HCT116 (cell line): ENCODE measurements around the gene CACNA1E. TPM values are rescaled to one million over a fixed set of nuclear protein-coding genes. Genes with fewer than 3 reads are reported as not detected.

Source experiments
- ATAC-seq: fragments of 200-7000 bp; cut with Tn5 transposase; 2 replicates; pipeline ENCODE4 v1.9.1; 2020; ENCODE audit warnings: mild to moderate bottlenecking, moderate library complexity
- BruUV-seq: library from RNA; stranded (reverse); fragments of 400-500 nt; replicated peaks from 2 replicates; lab custom pipeline; 2021; lab: Mats Ljungman, UMichigan
- CTCF ChIA-PET: fragments of 300-600 bp; sonication (Branson Sonifier 250); formaldehyde crosslinking; loops from one replicate; lab custom pipeline; 2021; ENCODE audit warnings: antibody characterized with exemption; lab: Charles Lee
- POLR2A ChIA-PET: fragments of 300-600, 350-600 bp; sonication (Branson Sonifier 250); formaldehyde crosslinking; loops from one replicate; lab custom pipeline; 2021; ENCODE audit warnings: antibody characterized with exemption; lab: Charles Lee
- RAD21 ChIA-PET, 2 experiments: fragments of 300-600 bp; sonication (Branson Sonifier 250); formaldehyde crosslinking; loops; one replicate each; lab custom pipeline; 2023; ENCODE audit warnings: low total read pairs in 2 of 2; ENCODE audit not compliant: uncharacterized antibody in 2 of 2, unreplicated experiment in 2 of 2, low non-redundant PET in 1 of 2; lab: Charles Lee
- DNase-seq: peaks from one replicate; pipeline ENCODE4 v3.0.0-alpha.2; 2010; ENCODE audit warnings: low read depth, low spot score
- H2AFZ ChIP-seq: fragments of 200-600 bp; shearing (Covaris generic), sonication (generic); 2 replicates; pipeline ENCODE4 v1.6.1; 2017; ENCODE audit warnings: low read depth, mixed run types, mixed read lengths, antibody characterized with exemption, low read length; ENCODE audit not compliant: poor library complexity, severe bottlenecking
- H3K27ac ChIP-seq: 2 replicates; pipeline ENCODE4 v1.5.1; 2012; ENCODE audit warnings: low read depth, low read length
- H3K27me3 ChIP-seq: fragments of 200-600 bp; sonication (generic); 2 replicates; pipeline ENCODE4 v1.6.1; 2016; ENCODE audit warnings: mixed run types, low read length, mixed read lengths; ENCODE audit not compliant: insufficient read depth
- H3K36me3 ChIP-seq, 2 experiments: fragments of 200-500 bp in 1 of 2; fragments of 200-600 bp in 1 of 2; sonication (Bioruptor generic) in 1 of 2; sonication (generic) in 1 of 2; 2 replicates each; pipeline versions ENCODE4 v1.5.1 to v1.6.1; 2014 to 2016; ENCODE audit warnings: low read length in 2 of 2, inconsistent platforms in 1 of 2, mixed read lengths in 1 of 2, mixed run types in 1 of 2; ENCODE audit not compliant: insufficient read depth in 2 of 2, control insufficient read depth in 1 of 2
- H3K4me1 ChIP-seq, 2 experiments: fragments of 200-600 bp in 1 of 2; sonication (generic) in 1 of 2; 2 replicates each; pipeline versions ENCODE4 v1.5.1 to v1.6.1; 2012 to 2017; ENCODE audit warnings: low read length in 2 of 2, inconsistent platforms in 1 of 2, mild to moderate bottlenecking in 1 of 2, mixed read lengths in 1 of 2, mixed run types in 1 of 2, moderate library complexity in 1 of 2; ENCODE audit not compliant: insufficient read depth in 2 of 2, control insufficient read depth in 1 of 2
- H3K4me2 ChIP-seq: fragments of 200-600 bp; sonication (generic); 2 replicates; pipeline ENCODE4 v1.6.1; 2017; ENCODE audit warnings: mixed run types, low read length, mixed read lengths
- H3K4me3 ChIP-seq, 2 experiments: fragments of 200-600 bp in 1 of 2; sonication (generic) in 1 of 2; replicated peaks in 1 of 2; 2 replicates each; pipeline ENCODE4 v1.5.1; 2011 to 2016; ENCODE audit warnings: low read length in 2 of 2, control low read depth in 1 of 2, low read depth in 1 of 2, mild to moderate bottlenecking in 1 of 2, mixed read lengths in 1 of 2, mixed run types in 1 of 2
- H3K79me2 ChIP-seq: fragments of 200-600 bp; sonication (generic); 2 replicates; pipeline ENCODE4 v1.6.1; 2017; ENCODE audit warnings: mild to moderate bottlenecking, mixed run types, low read length, moderate library complexity, mixed read lengths; ENCODE audit not compliant: insufficient read depth
- H3K9ac ChIP-seq: fragments of 200-600 bp; sonication (generic); 2 replicates; pipeline ENCODE4 v1.6.1; 2016; ENCODE audit warnings: low read length, mixed read lengths
- H3K9me2 ChIP-seq: fragments of 200-600 bp; sonication (generic), shearing (Covaris generic); 2 replicates; pipeline ENCODE4 v1.6.1; 2017; ENCODE audit warnings: mixed run types, mild to moderate bottlenecking, moderate library complexity; ENCODE audit not compliant: insufficient read depth
- H3K9me3 ChIP-seq, 2 experiments: fragments of 200-500 bp in 1 of 2; fragments of 200-600 bp in 1 of 2; sonication (Bioruptor generic) in 1 of 2; sonication (generic) in 1 of 2; 2 replicates each; pipeline ENCODE4 v1.6.1; 2014 to 2017; ENCODE audit warnings: low read length in 2 of 2, mixed read lengths in 2 of 2, inconsistent platforms in 1 of 2, low read depth in 1 of 2, mild to moderate bottlenecking in 1 of 2, mixed run types in 1 of 2, moderate library complexity in 1 of 2; ENCODE audit not compliant: control insufficient read depth in 1 of 2, insufficient read depth in 1 of 2
- H4K20me1 ChIP-seq: fragments of 200-600 bp; sonication (generic), shearing (Covaris generic); 2 replicates; pipeline ENCODE4 v1.6.1; 2017; ENCODE audit warnings: mixed run types, mild to moderate bottlenecking, moderate library complexity; ENCODE audit not compliant: insufficient read depth
- ATF3 ChIP-seq: IDR thresholded peaks from 2 replicates; pipeline ENCODE4 v1.6.1; 2012
- CBX3 ChIP-seq: IDR thresholded peaks from 2 replicates; pipeline ENCODE4 v1.6.1; 2012; ENCODE audit warnings: low read depth
- CEBPB ChIP-seq: IDR thresholded peaks from 2 replicates; pipeline ENCODE4 v1.6.1; 2012; ENCODE audit warnings: low read depth
- CTCF ChIP-seq, 3 experiments: fragments of 200-600 bp in 1 of 3; sonication (generic) in 1 of 3; IDR thresholded peaks in 2 of 3; conservative IDR thresholded peaks in 1 of 3; 2 replicates each; pipeline ENCODE4 v1.5.1; 2012 to 2017; ENCODE audit warnings: low read depth in 2 of 3, low read length in 2 of 3, antibody characterized with exemption in 1 of 3, borderline replicate concordance in 1 of 3, control low read depth in 1 of 3, mild to moderate bottlenecking in 1 of 3, mixed read lengths in 1 of 3, mixed run types in 1 of 3, moderate library complexity in 1 of 3; ENCODE audit not compliant: insufficient read depth in 1 of 3
- EZH2 ChIP-seq: fragments of 200-600 bp; sonication (generic); IDR thresholded peaks from 2 replicates; pipeline ENCODE4 v1.6.1; 2017; ENCODE audit warnings: antibody characterized with exemption, mixed run types
- EZH2phosphoT487 ChIP-seq: fragments of 200-600 bp; IDR thresholded peaks from 2 replicates; pipeline ENCODE4 v1.6.1; 2018; ENCODE audit warnings: antibody characterized with exemption, borderline replicate concordance
- FOSL1 ChIP-seq: IDR thresholded peaks from 2 replicates; pipeline ENCODE4 v1.6.1; 2012; ENCODE audit warnings: low read depth
- JUND ChIP-seq: IDR thresholded peaks from 2 replicates; pipeline ENCODE4 v1.6.1; 2012
- MAX ChIP-seq: IDR thresholded peaks from 2 replicates; pipeline ENCODE4 v1.6.1; 2012
- POLR2A ChIP-seq: IDR thresholded peaks from 2 replicates; pipeline ENCODE4 v1.7.0; 2011; ENCODE audit warnings: borderline replicate concordance; ENCODE audit not compliant: insufficient read depth, insufficient read length; ENCODE audit errors: extremely low read depth
- RAD21 ChIP-seq: IDR thresholded peaks from 2 replicates; pipeline ENCODE4 v1.6.1; 2012; ENCODE audit warnings: low read depth, mild to moderate bottlenecking
- SIN3A ChIP-seq: IDR thresholded peaks from 2 replicates; pipeline ENCODE4 v1.6.1; 2012; ENCODE audit warnings: low read depth
- SP1 ChIP-seq: IDR thresholded peaks from 2 replicates; pipeline ENCODE4 v1.6.1; 2012; ENCODE audit warnings: low read depth
- SRF ChIP-seq: IDR thresholded peaks from 2 replicates; pipeline ENCODE4 v1.6.1; 2012; ENCODE audit warnings: low read depth
- TCF7L2 ChIP-seq: IDR thresholded peaks from 2 replicates; pipeline ENCODE4 v1.7.0; 2011; ENCODE audit warnings: borderline replicate concordance, inconsistent platforms; ENCODE audit not compliant: insufficient read depth, insufficient read length; ENCODE audit errors: extremely low read depth
- YY1 ChIP-seq: IDR thresholded peaks from 2 replicates; pipeline ENCODE4 v1.6.1; 2011; ENCODE audit warnings: low read length, low read depth, moderate library complexity, mild to moderate bottlenecking; ENCODE audit not compliant: insufficient replicate concordance; ENCODE audit errors: extremely low read depth
- ZBTB33 ChIP-seq: IDR thresholded peaks from 2 replicates; pipeline ENCODE4 v1.6.1; 2011; ENCODE audit warnings: mild to moderate bottlenecking, low read length, moderate library complexity; ENCODE audit not compliant: insufficient replicate concordance; ENCODE audit errors: extremely low read depth
- ZFX ChIP-seq: fragments of 450-650 bp; IDR thresholded peaks from 2 replicates; pipeline ENCODE4 v1.6.1; 2017
- intact Hi-C: fragments of 100-400 bp; cut with micrococcal nuclease; formaldehyde crosslinking; loops from 2 replicates; pipeline ENCODE4 v1.10.0; 2022
- total RNA-seq: library from RNA; stranded (reverse); gene quantifications from one replicate; pipeline ENCODE4 v1.2.1, GENCODE V29; 2021; ENCODE audit not compliant: unreplicated experiment

CACNA1E gene
- total RNA-seq, 1 experiment from 2014 or later: 0.02 TPM

- no peak for TF ChIP-seq CTCF (IDR thresholded peaks at IDR 0.05 in 2 of 3, conservative IDR thresholded peaks at IDR 0.05 in 1 of 3; ENCODE audit: borderline replicate concordance in 1 of 3, insufficient read depth in 1 of 3, low read depth in 2 of 3, low read length in 2 of 3)
- TF ChIP-seq TCF7L2: no peak
- no peak for TF ChIP-seq POLR2A
- no peak for TF ChIP-seq CEBPB
- no peak for TF ChIP-seq EZH2phosphoT487
- TF ChIP-seq JUND: no peak
- no peak for TF ChIP-seq CBX3
- TF ChIP-seq YY1: no peak
- TF ChIP-seq FOSL1: no peak
Measured at GRCh38 chr1:181506563-181507353, 23.4 kb downstream of the CACNA1E start (continued).

GRCh38 chr1:181508486-181509165, 25.3 kb downstream of the CACNA1E start:
- no peak for TF ChIP-seq ATF3
- no peak for TF ChIP-seq CEBPB
- TF ChIP-seq ZBTB33: no peak
- TF ChIP-seq EZH2phosphoT487: no peak
- TF ChIP-seq SIN3A: no peak
- TF ChIP-seq SP1: no peak
- TF ChIP-seq EZH2: no peak
- no peak for TF ChIP-seq JUND
- TF ChIP-seq YY1: no peak
- TF ChIP-seq MAX: no peak
- TF ChIP-seq RAD21: no peak
- no peak for TF ChIP-seq ZFX
- no peak for TF ChIP-seq SRF
- no peaks in the 10 kb centered on the region for H3K79me2 ChIP-seq
- DNase-seq: no peak
- ATAC-seq: no peak
- no peak overlapping the region for H3K27ac ChIP-seq
- H3K9ac ChIP-seq: no peak overlapping the region
- H3K4me3 ChIP-seq: no peak overlapping the region
- H3K36me3 ChIP-seq: no peaks in the 10 kb centered on the region
- RAD21 ChIA-PET: no interaction called here
- no peaks in the 10 kb centered on the region; the same call in 1 of the 2 replicates for H3K27me3 ChIP-seq
- POLR2A ChIA-PET: no interaction called here
- BruUV-seq: no TSS peak
- no peaks in the 10 kb centered on the region for H4K20me1 ChIP-seq
- CTCF ChIA-PET: no interaction called here
- intact Hi-C loops: loop anchor here (10.0 kb wide), 1 partner anchor 314 kb away; no protein-coding TSS in a partner anchor
- H3K9me2 ChIP-seq: no peaks in the 10 kb centered on the region
- H3K9me3 ChIP-seq: no peaks in the 10 kb centered on the region
- H3K4me1 ChIP-seq: no peaks in the 10 kb centered on the region
- H2AFZ ChIP-seq: no peak overlapping the region
- no peak overlapping the region for H3K4me2 ChIP-seq
